GM21390 (cell line): Measurements from ENCODE around the gene SGPP2.
"Not testable (repeated sequence)": the region's sequence is repeated elsewhere in the genome, so short reads cannot be mapped to it uniquely, and the experiment has no call there.

Experiments used
- ATAC-seq: cut with Tn5 transposase; IDR thresholded peaks from one replicate; pipeline ENCODE4 v1.9.1; 2021; ENCODE audit not compliant: unreplicated experiment

The SGPP2 gene

DNA sequence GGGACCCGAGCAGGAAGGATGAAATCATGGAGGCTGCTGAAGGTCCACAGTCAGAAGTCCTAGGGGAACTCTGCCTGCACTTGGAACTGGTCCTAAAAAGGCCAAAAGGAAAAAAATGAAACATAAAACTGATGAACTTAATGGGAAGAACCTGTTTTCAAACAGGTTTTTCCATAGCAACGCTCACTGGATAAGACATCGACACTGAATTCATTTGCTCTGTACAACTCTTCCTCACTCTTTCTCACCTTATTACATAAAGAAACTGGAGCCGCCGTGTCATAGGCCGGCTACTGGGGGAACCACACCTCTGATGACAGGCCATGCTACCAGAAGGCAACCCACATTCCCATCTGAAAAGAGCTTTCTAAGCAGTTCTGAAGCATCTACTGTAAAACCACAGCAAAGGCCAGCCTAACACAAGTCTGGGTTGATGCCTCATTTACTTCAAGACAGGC is 147.9 kb downstream of the SGPP2 start:
- ATAC-seq = no peak

DNA sequence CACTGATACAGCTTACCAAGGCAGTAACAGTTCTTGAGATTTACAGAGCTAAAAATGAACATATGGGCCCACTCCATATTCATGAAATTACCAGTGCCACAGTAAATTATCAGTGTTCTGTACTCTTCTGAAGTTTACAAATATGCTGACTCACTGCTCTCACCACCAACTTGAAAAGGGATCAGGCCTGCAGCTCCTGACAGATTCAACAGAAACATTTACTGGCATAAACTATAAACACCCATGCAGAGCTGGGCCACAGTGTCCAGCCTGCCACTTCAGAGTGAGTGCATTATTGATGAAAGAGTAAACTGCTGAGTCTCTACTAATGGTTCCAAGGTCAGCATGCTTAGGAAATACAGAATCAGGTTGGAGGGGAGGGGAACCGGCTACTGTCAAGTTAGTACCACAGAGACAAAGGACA is 148.4 kb downstream of the SGPP2 start:
- no peak for ATAC-seq

DNA sequence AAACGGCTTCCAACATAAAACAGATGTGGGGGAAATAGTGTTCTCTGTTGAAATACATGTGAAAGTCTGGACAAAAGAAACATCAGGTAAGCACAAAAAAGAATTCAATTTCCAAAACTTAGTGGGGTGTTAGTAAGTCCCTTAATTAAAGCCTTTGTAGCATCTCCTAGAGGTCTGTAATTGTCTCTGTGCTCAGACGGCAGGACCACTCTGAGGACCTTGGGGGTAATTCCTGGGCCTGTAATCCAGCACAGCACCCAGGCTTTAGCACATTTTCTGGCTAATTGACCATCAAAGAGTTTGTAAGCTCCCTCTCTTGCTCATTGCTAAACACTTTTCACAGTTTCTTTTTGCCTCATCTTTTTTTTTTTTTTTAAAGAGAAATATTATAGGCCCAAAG is 151.3 kb downstream of the SGPP2 start:
- no peak for ATAC-seq

GRCh38 chr2:222576171-222577081 is 152.1 kb downstream of the SGPP2 start:
- no peak for ATAC-seq

GRCh38 chr2:222577341-222577740 is 153.0 kb downstream of the SGPP2 start:
- ATAC-seq = no peak

GRCh38 chr2:222582928-222583327 is 158.6 kb downstream of the SGPP2 start:
- ATAC-seq = no peak

DNA sequence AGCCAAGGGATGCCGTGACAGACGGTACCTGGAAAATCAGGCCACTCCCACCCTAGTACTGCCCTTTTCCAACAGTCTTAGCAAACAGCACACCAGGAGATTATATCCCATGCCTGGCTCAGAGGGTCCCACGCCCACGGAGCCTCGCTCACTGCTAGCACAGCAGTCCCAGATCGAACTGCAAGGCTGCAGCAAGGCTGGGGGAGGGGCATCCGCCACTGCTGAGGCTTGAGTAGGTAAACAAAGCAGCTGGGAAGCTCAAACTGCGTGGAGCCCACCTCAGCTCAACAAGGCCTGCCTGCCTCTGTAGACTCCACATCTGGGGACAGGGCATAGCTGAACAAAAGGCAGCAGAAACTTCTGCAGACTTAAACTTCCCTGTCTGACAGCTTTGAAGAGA is 160.2 kb downstream of the SGPP2 start:
- ATAC-seq = not testable (repeated sequence)

DNA sequence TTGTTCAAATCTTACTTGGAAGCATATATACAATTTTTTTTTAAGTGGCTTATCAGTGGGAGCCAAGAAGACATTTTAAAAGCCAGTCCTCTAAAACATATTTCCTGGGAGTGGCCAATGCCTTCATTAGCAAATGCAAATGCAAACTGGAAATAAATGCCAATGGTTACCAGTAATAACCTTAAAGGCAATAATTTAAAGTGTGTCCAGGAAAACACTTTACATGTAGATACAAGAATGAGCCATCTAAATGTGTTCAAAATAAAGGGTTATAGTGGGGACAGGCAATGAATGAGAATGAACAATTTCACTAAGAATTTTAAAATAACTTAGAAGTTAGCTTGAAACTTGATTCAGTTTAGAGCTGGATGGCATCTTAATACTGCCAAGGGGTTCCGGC is 167.3 kb downstream of the SGPP2 start:
- ATAC-seq = no peak

DNA sequence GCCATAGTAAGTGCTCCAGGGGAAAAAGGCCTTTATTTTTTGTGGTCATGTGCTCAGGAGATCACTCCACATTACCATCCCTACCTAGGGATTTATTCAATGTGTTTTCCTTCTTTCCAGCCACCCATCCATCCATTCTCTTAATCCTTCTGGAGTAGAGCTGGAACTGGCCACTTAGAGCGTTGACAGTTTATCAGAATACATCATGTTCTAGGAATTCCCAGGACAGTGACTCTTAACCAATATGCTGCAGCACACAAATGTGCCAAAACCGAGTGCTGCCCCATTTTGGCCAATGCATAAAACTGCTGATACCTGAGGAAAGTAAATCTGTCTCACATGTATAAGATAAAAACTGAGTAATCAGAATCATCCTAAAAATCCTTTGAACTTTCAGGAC is 167.8 kb downstream of the SGPP2 start:
- no peak for ATAC-seq

DNA sequence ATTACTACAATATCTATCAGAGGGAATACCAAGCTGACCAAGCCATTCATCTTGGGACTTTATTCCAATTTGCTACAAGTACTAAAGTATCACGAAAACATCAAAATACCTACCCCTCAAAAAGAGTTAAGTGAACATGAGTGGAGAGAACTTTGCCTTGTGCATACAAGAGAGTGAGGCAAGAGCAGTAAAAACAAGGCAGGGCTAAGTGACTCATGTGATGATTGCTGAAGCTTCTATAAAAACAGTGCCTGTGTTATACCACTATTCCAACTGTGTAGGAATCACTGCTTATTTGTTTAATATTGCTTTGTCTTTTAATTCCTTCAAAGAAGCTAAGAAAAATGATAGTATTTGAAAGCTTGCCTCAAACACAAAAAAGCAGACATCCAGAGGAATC is 170.3 kb downstream of the SGPP2 start:
- ATAC-seq = no peak

DNA sequence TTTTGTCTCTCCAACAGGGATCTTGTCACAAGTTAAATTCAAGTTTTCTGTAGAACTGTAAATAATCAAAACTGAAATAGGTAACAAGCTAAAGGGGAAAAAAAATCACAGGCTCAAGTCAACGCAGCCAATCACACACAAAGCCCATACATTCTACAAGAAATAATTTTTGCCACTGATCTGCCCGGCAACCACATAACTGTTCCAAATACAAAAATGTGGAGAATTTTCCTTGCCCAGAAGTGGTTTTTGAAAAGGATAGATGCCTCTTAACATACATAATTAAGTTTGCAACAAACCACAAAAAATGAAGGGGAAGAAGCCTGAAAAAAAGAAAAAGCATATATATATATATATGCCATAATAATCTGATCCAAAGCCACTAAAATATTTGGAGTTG is 171.2 kb downstream of the SGPP2 start:
- no peak for ATAC-seq

DNA sequence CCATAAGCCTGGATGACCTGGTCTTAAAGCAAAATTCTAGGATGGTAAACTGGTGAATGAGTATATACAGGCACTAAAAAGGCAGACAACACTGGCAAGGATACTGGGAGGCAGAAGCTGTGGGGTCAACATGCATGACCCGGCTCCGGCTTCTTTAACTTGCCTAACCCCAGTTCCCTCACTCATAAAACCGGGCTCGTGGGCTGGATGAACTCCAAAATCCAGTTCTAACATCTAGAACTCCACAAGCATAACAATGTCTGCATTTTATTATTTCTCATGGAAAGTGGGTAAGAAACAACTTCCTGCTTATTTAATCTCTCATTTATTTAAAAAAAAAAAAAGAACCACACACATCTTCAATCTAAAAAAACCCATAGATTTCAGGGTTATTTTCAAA is 174.3 kb downstream of the SGPP2 start:
- no peak for ATAC-seq

DNA sequence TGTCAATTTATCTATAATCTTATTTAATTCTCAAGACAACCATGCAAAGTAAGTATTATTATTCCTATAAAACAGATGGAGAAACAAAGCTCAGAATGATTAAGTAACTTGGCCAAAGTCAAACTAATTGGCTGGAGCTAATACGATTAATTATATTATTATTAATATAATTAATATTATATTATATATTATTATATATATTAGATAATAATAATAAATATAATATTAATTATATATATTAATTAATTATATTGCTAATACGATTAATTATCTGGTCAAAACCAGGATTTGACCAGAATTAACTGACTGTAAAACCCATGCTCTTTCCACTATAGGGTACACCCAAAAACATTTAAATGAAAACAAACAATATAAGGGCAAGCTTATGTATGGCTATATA is 179.2 kb downstream of the SGPP2 start:
- no peak for ATAC-seq

DNA sequence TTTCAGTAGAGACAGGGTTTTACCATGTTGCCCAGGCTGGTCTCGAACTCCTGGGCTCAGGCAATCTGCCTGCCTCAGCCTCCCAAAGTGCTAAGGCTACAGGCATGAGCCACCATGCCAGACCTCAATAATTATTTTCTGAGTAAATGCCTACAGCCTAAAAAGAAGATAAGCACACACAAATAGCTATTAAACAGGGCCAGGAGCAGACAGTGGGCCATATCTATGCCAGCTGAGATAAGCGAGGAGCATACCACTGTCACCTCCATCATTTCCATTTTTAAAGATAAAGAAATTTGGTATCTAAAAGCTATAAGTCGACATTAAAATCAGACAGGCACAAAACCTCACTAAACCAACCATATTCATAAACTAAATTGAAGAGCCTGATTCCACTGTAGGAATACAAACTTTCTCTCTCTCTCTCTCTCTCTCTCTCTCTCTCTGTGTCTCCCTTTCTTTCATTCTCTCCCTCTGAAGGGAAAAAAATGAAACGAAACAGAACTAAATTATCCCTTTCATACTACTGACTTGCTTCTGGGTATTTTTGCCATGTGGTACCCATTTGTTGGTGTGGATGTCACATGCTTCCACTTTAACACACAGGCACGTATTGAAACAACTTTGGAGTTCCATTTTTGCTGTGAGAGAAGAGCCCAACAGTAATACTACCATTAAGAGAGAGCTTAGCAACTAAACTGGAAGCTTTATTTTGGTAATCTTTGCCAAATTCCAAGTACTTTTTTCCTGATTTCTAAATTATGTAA is 180.6 kb downstream of the SGPP2 start:
- no peak for ATAC-seq

DNA sequence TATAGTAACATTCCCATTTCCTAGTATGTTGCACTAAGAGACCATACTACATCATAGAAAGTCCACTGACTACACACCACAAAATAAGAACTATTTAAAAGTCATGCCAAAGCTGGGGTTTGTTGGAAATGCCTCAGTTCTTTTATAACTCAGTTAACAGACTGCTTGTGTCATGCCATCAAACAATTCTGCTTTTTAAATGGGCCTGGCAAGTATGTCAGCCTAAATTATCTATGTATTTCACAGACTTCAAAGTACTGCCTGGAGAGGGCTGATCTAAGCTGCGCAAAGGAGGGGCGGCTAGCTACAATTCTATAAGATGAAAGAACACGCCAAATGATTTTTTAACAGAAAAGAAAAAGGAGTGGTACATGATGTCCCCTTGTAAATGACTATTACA is 182.0 kb downstream of the SGPP2 start:
- ATAC-seq = no peak

- ATAC-seq = no peak
These were observed 183.7 kb downstream of the SGPP2 start for GRCh38 chr2:222608081-222608480.

GRCh38 chr2:222609381-222609780 is 185.0 kb downstream of the SGPP2 start:
- no peak for ATAC-seq
